Rectal smooth muscle tissue (tissue), 1 donor: ENCODE data around the gene MYO3B.

Source experiments
- H3K27ac ChIP-seq: one replicate; pipeline ENCODE4 v1.7.0; 2013; ENCODE audit warnings: low read depth, low read length, inconsistent platforms
- H3K27me3 ChIP-seq: one replicate; pipeline ENCODE4 v1.7.0; 2013; ENCODE audit warnings: low read length; ENCODE audit not compliant: control insufficient read depth, insufficient read depth
- H3K36me3 ChIP-seq: one replicate; pipeline ENCODE4 v1.7.0; 2013; ENCODE audit warnings: low read length; ENCODE audit not compliant: control insufficient read depth, insufficient read depth
- H3K4me1 ChIP-seq: one replicate; pipeline ENCODE4 v1.7.0; 2013; ENCODE audit warnings: low read length; ENCODE audit not compliant: control insufficient read depth, insufficient read depth
- H3K4me3 ChIP-seq: one replicate; pipeline ENCODE4 v1.7.0; 2013; ENCODE audit warnings: low read length
- H3K9ac ChIP-seq: one replicate; pipeline ENCODE4 v1.7.0; 2013; ENCODE audit warnings: low read length

The MYO3B gene

GRCh38 chr2:170282851-170283250 is 104.9 kb downstream of the MYO3B start:
- Histone ChIP-seq H3K9ac (no peak overlapping the region), H3K27me3 (no peaks in the 10 kb centered on the region), H3K27ac (no peak overlapping the region), H3K36me3 (no peaks in the 10 kb centered on the region), H3K4me1 (no peaks in the 10 kb centered on the region), H3K4me3 (no peak overlapping the region)

DNA sequence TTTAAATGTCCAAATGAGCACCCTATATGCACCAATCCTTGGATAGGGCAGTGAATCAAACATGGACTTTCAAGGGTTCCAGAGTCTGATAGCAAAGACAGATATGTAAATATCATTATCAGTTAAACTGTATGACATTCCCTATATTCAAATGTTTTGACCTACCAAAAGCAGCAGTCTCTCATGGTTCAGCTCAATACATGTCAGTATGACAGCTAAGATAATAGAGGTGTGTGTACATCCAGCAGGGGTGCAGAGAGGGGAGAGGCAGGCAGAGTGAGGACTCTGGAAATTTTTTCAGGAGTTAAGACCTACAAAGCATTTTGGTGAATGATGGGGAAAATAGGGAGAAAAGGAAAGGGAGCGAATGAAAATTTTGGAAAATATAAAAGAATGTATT is 106.3 kb downstream of the MYO3B start:
- no peak overlapping the region for H3K9ac ChIP-seq
- H3K27me3 ChIP-seq: no peaks in the 10 kb centered on the region
- H3K36me3 ChIP-seq: no peaks in the 10 kb centered on the region
- H3K27ac ChIP-seq: no peak overlapping the region
- H3K4me1 ChIP-seq: no peaks in the 10 kb centered on the region
- H3K4me3 ChIP-seq: no peak overlapping the region

GRCh38 chr2:170288859-170289258 is 110.9 kb downstream of the MYO3B start:
- no peaks in the 10 kb centered on the region for H3K27me3 ChIP-seq
- no peak overlapping the region for H3K9ac ChIP-seq
- H3K4me3 ChIP-seq: no peak overlapping the region
- no peaks in the 10 kb centered on the region for H3K4me1 ChIP-seq
- H3K27ac ChIP-seq: no peak overlapping the region
- H3K36me3 ChIP-seq: no peaks in the 10 kb centered on the region

- Histone ChIP-seq H3K27ac (no peak overlapping the region), H3K4me1 (no peaks in the 10 kb centered on the region), H3K27me3 (no peaks in the 10 kb centered on the region), H3K4me3 (no peak overlapping the region), H3K36me3 (no peaks in the 10 kb centered on the region), H3K9ac (no peak overlapping the region)
These were observed 113.5 kb downstream of the MYO3B start for GRCh38 chr2:170291474-170291873.

- H3K9ac ChIP-seq: no peak overlapping the region
- no peaks in the 10 kb centered on the region for H3K27me3 ChIP-seq
- no peak overlapping the region for H3K4me3 ChIP-seq
- no peaks in the 10 kb centered on the region for H3K4me1 ChIP-seq
- no peaks in the 10 kb centered on the region for H3K36me3 ChIP-seq
- H3K27ac ChIP-seq: no peak overlapping the region
These were observed 114.5 kb downstream of the MYO3B start for GRCh38 chr2:170292415-170292814.

- Histone ChIP-seq H3K9ac (no peak overlapping the region), H3K27me3 (no peaks in the 10 kb centered on the region), H3K4me3 (no peak overlapping the region), H3K4me1 (no peaks in the 10 kb centered on the region), H3K27ac (no peak overlapping the region), H3K36me3 (no peaks in the 10 kb centered on the region)
These were observed 119.5 kb downstream of the MYO3B start for GRCh38 chr2:170297496-170297895.

- H3K27ac ChIP-seq: no peak overlapping the region
- no peaks in the 10 kb centered on the region for H3K36me3 ChIP-seq
- H3K4me3 ChIP-seq: no peak overlapping the region
- H3K27me3 ChIP-seq: no peaks in the 10 kb centered on the region
- no peaks in the 10 kb centered on the region for H3K4me1 ChIP-seq
- no peak overlapping the region for H3K9ac ChIP-seq
These were observed 120.2 kb downstream of the MYO3B start for GRCh38 chr2:170298115-170298514.

DNA sequence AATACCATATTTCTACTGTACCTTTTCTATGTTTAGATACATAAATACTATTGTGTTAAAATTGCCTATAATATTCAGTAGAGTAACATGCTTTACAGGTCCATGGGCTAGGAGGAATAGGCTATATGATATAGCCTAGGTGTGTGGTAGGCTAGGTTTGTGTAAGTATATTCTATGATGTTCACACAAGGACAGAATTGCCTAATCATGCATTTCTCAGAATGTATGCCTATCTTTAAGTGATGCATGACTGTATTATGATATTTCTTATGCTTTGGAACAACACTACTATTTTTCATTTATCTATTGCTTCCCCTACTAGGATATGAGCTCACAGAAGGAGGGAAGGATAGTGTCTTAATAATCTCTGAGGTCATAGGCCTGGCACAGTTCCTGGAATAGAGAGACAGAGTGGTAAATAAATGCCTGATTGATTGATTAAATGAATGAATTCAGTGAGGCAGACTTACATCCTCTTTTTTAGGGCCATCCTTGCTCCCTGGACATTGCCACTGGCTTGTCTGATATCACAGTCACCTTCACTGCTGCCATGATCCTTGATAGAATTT is 121.0 kb downstream of the MYO3B start:
- Histone ChIP-seq H3K4me3 (no peak overlapping the region), H3K4me1 (no peaks in the 10 kb centered on the region), H3K27me3 (no peaks in the 10 kb centered on the region), H3K27ac (no peak overlapping the region), H3K9ac (no peak overlapping the region), H3K36me3 (no peaks in the 10 kb centered on the region)

GRCh38 chr2:170300993-170301392 is 123.0 kb downstream of the MYO3B start:
- Histone ChIP-seq H3K4me3 (no peak overlapping the region), H3K9ac (no peak overlapping the region), H3K4me1 (no peaks in the 10 kb centered on the region), H3K27me3 (no peaks in the 10 kb centered on the region), H3K27ac (no peak overlapping the region), H3K36me3 (no peaks in the 10 kb centered on the region)

GRCh38 chr2:170301626-170302025 is 123.7 kb downstream of the MYO3B start:
- H3K9ac ChIP-seq: no peak overlapping the region
- no peaks in the 10 kb centered on the region for H3K27me3 ChIP-seq
- H3K27ac ChIP-seq: no peak overlapping the region
- no peaks in the 10 kb centered on the region for H3K36me3 ChIP-seq
- no peak overlapping the region for H3K4me3 ChIP-seq
- no peaks in the 10 kb centered on the region for H3K4me1 ChIP-seq

DNA sequence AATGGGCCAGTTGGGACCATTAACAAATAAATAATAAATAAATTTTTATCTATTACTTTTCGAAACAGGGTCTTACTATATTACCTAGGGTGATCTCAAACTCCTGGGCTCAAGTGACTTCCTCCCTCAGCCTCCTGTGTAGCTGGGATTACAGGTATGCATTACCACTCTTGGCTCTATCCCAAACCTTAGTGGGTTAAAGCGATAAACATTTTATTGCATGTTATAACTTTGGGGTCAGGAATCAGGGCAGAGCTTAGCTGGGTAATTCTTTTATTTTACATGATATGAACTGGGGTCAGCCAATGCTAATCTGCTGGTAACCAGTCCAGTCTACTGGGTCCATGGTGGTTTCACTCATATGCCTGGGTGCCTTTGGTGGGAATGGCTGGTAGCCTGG is 127.8 kb downstream of the MYO3B start:
- Histone ChIP-seq H3K4me1 (no peaks in the 10 kb centered on the region), H3K36me3 (no peaks in the 10 kb centered on the region), H3K27ac (no peak overlapping the region), H3K4me3 (no peak overlapping the region), H3K27me3 (no peaks in the 10 kb centered on the region), H3K9ac (no peak overlapping the region)

- no peak overlapping the region for H3K9ac ChIP-seq
- no peak overlapping the region for H3K4me3 ChIP-seq
- H3K4me1 ChIP-seq: no peaks in the 10 kb centered on the region
- no peaks in the 10 kb centered on the region for H3K36me3 ChIP-seq
- H3K27me3 ChIP-seq: no peaks in the 10 kb centered on the region
- H3K27ac ChIP-seq: no peak overlapping the region
These were observed 128.4 kb downstream of the MYO3B start for GRCh38 chr2:170306293-170306873.

DNA sequence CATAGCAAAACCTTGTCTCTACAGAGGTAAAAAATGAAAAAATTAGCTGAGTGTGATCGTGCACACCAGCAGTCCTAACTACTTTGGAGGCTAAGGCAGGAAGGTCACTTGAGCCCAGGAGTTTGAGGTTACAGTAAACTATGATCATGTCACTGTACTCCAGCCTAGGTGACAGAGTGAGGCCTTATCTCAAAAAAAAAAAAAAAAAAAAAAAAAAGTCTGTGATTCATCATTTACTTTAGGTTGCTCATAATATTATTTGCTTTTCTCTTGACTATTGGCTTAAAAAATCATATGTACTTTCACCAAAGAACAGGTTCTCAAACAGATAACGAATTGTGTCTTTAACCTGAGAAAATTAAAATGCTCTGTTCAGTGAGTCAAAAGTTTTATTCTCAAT is 129.1 kb downstream of the MYO3B start:
- no peak overlapping the region for H3K27ac ChIP-seq
- no peaks in the 10 kb centered on the region for H3K4me1 ChIP-seq
- no peaks in the 10 kb centered on the region for H3K36me3 ChIP-seq
- H3K9ac ChIP-seq: no peak overlapping the region
- no peak overlapping the region for H3K4me3 ChIP-seq
- no peaks in the 10 kb centered on the region for H3K27me3 ChIP-seq
